Inflammatory macrophage treated with lipopolysaccharide for 1 hour (primary cell): ENCODE measurements around the gene IL13.

ENCODE experiments used
- DNase-seq, 2 donors: peaks; one replicate each; pipeline ENCODE4 v3.0.0-alpha.2; 2020 to 2022

The IL13 gene

DNA sequence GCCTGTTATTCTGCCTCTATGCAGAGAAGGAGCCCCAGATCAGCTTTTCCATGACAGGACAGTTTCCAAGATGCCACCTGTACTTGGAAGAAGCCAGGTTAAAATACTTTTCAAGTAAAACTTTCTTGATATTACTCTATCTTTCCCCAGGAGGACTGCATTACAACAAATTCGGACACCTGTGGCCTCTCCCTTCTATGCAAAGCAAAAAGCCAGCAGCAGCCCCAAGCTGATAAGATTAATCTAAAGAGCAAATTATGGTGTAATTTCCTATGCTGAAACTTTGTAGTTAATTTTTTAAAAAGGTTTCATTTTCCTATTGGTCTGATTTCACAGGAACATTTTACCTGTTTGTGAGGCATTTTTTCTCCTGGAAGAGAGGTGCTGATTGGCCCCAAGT, 15.5 kb downstream of the IL13 start:
- no peak for DNase-seq

DNA sequence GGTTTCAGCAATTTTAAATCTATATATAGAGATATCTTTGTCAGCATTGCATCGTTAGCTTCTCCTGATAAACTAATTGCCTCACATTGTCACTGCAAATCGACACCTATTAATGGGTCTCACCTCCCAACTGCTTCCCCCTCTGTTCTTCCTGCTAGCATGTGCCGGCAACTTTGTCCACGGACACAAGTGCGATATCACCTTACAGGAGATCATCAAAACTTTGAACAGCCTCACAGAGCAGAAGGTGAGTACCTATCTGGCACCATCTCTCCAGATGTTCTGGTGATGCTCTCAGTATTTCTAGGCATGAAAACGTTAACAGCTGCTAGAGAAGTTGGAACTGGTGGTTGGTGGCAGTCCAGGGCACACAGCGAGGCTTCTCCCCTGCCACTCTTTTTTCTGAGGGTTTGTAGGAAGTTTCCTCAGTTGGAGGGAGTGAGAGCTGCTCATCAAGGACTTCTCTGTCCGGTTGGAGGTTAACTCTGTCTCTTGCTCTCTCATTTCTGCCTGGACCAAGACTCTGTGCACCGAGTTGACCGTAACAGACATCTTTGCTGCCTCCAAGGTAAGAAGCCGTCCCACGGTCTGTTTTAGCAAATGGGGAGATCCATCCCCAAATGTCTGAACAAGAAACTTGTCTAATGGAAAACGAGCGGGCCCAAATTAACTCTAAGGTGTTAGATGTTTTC, 16.1 kb downstream of the IL13 start, which contains the start of gene IL4:
Gene IL4 (plus strand): TSS at position 51 of the 692 bp plus-strand sequence. CDS start 62 bp downstream, at position 113.
- no peak for DNase-seq

DNA sequence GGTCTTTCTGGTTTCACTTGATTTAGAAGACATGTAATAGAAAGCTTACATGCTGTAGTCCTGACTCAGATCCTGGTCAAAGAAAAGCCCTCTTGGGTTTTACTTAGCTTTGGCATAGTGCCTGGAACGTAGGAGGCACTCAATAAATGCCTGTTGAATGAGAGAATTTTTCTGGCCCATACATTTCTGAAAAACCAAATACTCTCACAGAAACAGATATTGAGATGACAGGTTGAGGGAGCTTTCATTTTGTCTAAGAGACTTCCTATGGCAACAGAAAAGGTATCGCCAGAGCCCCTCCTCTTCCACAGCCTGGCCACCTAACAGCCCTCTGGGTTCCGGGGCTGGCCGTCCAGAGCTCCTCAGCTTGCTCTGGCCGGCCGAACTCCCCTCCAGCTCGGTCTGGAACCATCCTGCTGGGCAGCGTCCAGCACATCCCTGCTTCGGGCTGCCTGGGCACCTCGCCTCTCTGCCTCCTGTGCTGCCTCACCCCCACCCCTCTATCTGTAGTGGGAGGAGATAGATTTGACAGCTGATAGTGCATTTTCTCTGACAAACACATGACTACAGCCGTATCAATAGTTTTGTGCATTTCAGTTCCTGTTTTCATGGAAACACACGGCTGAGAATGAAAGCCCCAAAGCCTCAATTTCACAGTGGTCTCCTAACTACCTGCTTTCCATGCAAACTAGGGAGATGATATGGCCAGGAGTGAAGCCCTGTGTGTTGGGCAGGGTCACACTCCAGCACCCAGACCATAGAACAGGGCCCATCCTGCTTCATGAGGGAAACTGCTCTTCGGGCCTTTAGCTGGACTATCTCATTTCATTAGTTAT, 16.9 kb downstream of the IL13 start:
- DNase-seq = no peak

DNA sequence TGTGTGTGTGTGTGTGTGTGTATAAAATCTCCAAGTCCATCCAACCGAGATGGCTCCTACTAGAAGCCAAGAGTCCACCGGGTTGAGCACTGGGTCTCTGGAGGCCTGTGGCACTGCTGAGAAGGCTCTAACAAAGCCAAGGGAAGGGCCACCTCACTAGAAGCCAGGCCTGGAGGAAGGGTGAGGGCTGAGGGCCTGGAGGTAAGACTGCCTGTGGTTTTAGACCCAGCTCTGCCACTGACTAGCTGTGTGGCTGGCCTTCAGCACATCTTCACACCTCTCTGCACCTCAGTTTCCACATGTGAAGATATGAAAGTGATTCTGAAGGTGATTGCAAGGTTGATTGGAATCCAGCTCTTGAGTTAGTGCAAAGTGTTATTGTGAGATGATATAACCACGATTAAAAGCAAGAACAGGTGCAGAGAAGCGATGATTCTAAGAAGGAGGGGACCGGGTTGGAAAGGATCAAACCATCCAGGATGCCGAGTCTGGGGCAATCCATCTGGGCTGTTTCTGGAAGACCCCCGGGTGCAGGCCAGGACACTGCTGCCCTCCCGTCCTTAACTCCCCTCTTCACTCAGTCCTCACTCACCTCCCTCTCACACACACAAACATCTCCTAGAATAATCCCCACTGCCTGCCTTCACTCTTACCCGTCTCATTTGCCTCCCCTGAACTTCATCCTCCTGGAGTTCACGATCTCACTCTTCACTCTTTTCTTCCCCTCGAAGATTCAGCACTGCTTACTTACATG, 18.1 kb downstream of the IL13 start:
- DNase-seq = no peak

DNA sequence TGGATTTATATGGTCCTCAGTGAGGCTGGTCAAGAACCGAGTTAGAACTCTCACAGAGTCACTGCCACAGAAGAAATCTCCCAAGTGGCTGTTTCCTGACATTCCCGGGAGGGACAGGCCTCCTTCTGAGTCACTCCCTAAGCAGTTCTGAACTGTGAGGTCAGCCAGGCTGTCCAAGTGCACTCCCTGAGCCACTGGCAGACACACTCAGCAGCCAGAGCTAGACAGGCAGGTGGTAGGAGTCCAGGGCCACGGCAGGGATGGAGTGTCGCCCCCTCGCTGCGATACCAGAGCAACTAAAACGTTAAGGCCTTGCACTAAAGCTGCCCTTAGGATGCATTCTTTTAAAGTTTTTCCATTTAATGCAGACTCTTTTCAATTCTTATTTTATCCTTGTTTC, 19.2 kb downstream of the IL13 start:
- DNase-seq = no peak

DNA sequence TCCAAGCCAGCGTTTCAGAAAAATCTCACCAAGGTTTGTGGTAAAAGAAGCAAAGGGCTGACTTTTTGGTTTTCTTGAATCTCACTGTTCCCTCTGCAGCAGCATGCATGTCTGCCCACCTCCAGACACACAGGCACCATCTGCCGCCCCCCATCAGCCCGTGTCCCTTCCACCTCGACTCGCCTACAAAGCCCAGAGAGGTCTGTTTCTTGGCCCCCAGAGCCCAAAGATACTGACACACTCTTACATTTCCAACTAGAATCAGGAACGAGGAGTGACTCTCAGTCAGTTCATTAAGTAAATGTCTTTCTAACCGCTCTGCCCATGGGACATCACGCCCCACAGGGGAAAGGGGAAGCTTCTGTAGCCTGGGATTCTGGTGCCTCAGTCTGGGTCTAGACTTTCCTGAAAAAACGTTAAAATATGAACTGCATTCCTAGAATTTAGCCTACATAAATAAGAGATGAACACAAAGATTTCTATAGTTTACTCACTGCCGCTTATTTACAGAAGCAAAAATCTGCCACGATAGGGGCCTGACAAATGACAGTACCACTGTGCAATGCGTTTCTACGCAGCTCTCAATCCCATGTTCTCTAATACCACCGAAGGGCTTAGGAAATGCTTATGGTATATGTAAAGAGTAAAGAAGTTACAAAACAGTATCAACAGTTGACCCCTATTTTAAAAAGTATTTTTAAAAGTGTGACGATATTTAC, 19.9 kb downstream of the IL13 start:
- DNase-seq = no peak

DNA sequence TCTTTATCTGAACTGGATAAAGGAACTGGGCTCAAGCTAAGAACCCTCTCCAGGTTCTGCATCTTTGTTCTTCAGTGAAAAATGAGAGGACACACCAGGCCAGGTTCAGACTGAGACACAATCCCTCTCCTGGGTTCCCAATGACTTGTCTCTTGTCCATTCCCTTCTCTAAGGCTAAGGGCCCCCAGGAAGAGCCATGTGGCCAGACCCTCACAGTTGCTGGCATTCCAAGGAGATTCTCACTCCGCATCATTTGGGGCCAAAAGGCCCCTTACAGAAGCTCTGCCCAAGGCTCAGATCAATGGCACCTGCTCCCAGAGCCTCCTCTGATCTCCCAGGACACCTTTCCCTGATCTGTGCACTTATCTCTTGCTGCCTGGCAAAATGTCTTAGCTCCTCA, 20.8 kb downstream of the IL13 start:
- DNase-seq = no peak

DNA sequence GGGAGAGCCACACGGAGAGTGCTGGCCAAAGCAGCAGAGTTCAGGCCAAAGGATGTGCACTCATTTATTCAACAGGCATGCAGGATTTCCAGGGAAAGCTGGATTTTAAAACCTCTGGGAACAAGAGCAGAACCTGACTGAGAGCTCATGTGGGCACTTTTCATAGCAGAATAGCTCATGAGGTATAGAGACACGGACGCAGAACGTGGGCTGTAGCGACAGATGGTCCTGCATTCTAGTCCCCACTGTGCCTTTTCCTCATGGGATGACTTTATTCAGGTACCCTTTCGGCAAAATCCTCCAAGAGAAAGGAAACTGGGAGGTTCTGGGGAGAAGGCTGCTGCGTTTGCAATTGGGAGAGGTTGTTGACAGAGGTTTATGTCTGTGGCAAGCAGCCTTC, 21.2 kb downstream of the IL13 start:
- DNase-seq = no peak

DNA sequence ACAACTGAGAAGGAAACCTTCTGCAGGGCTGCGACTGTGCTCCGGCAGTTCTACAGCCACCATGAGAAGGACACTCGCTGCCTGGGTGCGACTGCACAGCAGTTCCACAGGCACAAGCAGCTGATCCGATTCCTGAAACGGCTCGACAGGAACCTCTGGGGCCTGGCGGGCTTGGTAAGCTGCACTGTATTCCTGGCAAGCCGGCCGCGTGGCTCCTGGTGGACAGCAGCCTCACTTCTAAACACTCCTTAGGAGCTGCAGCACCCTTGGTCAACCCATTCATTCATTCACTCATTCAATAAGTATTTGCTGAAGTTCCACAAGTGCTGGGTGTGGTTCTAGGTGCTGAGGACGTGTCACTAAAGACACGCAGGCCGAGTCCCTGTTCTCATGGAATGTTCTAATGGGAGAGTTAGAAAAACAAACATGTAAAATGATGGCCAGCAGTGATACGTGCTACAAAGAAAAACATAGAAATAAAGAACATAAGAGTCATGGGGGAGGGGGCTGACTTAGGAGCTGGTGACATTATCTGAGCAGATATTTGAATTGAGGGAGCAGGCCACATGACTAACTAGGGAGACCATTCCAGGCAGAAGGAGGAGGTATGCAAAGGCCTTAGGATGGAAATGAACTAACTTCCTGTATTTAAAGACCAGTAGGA, 21.9 kb downstream of the IL13 start:
- no peak for DNase-seq

DNA sequence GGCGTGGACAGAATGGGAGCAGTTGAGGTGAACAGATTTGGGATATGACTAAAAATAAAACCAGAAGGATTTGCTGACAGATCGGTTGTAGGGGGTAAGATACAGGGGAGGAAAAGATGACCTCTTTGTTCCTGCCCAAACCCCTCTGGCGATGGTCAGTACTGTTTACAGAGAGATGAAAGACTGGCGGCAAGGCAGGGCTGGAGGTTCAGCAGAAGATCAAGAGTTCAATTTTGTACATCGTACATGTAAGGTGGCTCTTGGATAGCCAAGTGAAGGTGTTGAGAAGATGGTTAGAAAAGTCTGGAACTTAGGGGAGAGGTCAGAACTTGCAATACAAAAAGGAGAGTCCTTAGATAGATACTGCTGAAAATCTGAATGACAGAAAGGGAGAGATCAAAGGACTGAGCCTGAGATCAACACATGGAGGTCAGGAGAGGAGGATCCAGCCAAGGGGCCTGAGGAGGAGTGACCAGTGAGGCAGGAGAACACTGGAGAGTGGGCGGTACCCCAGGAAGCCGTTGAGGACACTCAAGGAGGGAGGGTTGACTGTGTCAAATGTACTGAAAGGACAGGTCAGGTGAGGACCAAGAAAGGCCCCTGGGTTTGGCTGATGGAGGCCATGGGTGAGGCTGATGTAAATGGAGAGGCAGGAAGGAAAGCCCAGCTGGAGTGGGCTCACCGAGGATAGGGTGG, 23.0 kb downstream of the IL13 start:
- no peak for DNase-seq

DNA sequence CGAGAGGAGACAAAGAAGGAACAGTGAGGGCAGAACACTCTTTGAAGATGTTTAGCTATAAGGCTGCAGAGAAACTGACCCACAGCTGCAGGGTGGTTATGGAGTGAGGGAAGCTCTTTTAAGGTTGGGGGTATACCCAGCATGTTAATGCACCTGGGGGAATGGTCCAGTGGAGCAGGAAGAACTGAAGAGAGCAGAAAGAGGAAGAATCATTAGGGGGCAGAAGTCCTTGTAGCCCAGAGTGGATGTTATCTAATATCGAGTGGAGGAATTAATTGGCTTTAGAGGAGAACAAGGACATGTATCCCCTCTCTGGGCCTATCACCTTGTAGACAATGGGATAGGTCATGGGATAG, 23.5 kb downstream of the IL13 start:
- DNase-seq = no peak

DNA sequence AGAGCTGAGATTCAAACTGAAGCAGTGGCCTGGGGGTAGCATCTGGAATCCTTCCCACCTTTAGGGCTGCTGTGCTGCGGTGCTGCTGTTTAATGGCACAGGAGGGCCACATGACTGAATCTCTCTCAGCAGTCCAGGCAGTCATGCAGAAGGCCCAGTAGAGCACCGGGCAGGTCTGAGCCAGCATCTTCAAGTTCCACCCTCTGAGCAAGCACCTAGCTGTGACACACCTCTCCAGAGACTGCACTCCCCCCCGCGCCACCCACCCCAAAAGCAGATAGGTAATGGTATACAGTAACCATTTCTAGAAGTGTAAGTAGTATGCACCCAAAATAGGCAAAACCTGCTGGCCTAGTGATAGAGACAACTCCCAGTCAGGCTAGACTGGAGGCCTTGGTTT, 24.0 kb downstream of the IL13 start:
- DNase-seq = no peak

DNA sequence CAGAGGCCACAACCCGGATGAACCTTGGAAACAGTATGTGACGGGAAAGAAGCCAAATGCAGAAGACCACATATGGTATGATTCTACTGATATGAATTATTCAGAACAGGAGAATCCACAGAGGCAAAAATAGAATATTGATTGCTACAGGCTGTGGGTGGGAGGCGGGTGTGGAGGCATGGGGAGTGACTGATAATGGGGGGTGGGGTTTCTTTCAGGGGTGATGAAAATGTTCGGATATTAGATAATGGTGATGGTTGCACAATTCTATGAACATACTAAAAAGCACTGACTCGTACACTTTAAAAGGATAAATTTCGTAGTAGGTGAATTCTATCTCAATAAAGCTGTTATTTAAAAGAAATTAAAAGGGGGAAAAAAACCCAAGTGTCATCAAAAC, 26.5 kb downstream of the IL13 start:
- DNase-seq = no peak

DNA sequence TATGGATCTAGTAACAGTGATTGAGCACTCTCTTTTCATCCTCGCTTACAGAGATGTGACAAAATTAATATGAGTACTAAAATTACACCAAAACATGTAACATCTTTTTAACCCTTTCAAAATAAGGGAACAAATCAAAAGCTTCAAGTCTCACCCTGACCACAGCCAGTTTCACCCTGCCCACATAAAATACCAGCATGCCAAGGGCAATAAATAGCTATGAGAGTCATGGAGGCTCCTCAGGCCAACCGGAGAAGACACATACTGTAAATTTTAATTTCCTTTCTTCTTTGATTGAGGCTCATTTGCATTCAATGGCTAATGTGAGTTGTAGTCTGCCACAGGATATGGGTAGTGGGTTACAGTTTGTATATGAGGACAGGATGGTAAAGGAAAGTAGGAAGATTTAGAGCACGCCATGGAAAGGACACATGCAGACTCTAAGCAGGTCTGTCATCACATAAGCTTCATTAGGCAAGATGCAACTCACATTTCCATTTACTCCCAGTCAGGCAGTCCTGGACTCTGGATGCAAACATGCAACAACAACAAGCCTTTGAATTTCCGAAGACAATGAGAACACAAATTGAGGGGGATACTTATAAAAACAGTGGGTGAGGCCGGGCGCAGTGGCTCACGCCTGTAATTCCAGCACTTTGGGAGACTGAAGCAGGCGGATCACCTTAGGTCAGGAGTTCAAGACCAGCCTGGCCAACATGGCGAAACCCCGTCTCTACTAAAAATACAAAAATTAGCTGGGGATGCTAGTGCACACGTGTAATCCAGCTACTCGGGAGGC, 27.1 kb downstream of the IL13 start:
- no peak for DNase-seq

DNA sequence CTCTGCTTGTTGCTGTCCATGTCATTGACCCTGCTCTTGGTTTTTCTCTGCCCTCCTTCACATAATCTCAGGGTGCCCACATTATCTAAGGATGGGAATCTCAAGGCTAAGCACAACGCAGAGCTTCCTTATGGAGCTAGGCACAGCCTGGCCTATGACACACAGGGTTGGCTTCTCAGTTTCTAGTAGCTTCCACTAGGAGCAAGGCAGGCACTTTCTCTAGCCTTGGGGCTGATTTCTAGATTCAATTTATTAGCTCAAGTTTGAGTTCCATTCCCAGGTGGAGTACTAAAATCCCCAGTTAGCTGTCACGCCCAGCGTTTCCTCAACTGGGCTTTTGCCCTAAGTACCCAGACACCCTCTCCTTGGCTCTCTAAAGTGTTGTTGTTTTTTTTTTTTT, 28.2 kb downstream of the IL13 start:
- DNase-seq = no peak

DNA sequence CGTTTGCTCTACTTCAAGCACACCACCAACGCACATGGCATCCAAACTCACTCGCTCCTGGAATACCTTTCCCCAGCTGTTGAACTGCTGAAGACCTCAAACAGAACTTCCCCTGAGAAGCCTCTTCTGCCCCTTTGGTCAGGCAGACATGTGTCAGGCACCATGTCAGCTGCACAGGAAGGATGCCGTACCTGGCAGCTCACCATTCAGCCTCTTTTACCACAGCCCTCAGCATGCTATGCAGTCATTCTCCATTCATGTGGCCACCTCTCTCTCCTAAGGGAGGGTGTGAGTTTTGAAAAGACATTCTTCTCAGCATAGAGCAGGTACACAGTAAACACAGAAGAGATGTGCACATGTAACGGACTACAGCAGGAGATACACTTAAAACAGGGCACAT, 30.0 kb downstream of the IL13 start:
- no peak for DNase-seq

DNA sequence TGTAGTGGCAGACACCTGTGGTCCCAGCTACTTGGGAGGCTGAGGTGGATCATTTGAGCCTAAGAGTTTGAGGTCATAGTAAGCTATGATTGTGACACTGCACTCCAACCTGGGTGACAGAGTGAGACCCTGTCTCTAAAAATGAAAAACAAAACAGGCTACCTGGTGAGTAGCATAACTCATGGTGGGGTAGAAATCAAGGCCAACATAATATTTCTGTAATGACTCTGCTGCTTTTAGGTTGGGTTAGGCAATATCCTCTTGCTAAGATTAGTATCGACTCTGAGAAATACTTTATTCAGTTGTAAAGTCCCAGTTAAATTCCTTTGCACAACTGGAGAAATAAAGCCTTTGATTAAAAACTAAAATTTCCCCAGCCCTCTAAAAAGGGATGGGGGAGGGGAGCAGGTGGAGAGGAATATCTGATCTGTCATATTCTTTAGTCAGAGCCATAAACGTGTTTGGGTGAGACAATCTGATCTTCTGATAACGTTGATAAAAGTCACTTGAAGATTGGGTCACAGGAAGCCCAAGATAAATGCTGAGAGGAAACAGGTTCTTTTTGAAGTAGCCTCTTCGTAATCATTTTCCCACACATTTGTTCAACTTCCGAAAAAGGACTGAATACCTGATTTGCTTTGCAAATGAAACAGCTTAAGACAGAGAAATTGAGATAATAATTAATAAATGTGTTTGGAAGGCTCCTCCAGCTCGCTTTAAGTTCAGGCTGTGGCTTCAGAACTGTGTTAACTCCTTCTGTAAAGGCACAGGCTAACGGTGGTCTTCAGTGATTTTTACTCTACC, 30.8 kb downstream of the IL13 start:
- no peak for DNase-seq

DNA sequence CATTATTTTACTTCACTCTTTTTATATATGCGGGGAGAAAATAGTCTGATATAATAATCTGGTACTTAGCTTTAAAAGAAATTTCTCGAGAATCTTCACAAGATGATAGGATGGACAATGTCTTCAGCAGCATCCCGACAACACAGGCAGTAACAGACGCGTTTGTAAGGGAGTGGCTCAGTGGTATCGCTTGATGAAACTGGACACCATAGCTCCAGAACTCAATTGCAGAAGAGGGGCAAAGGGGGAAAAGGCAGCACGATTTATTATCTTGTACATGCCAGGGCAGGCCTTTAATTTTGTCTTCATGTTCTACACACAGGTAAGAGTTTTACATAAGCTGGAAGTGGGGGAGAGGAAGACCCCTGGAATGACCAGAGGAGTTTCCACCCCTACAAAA, 31.5 kb downstream of the IL13 start:
- no peak for DNase-seq

DNA sequence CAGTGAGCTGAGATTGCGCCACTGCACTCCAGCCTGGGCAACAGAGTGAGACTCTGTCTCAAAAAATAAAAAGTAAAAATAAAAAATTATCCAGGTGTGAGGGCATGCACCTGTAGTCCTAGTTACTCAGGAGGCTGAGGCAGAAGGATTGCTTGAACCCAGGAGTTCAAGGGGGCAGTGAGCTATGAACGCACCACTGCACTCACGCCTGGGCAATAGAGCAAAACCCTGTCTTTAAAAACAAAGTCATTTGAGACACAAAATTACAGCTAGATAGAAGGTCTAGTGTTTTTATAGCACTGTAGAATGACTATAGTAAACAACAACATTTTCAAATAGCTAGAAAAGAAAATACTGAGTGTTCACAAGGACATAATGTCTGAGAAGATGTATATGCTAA, 32.2 kb downstream of the IL13 start:
- DNase-seq = no peak
